SK-N-SH treated with all-trans-retinoic acid at 6 μM for 48 hours (cell line): ENCODE results near the gene BMP8A.
"Not testable (repeated sequence)": the region's sequence is repeated elsewhere in the genome, so short reads cannot be mapped to it uniquely, and the experiment has no call there.

Source experiments
- ATAC-seq: fragments of 200-7000 bp; cut with Tn5 transposase; 3 replicates; pipeline ENCODE4 v1.9.1; 2020; ENCODE audit warnings: mild to moderate bottlenecking, moderate library complexity
- ARNTL ChIP-seq: fragments of 450-650 bp; formaldehyde crosslinking; IDR thresholded peaks from 2 replicates; pipeline ENCODE4 v1.5.0; 2020; ENCODE audit warnings: low read depth, mild to moderate bottlenecking, moderate library complexity, borderline replicate concordance
- BACH2 ChIP-seq: fragments of 250-450 bp; sonication (Bioruptor Pico); IDR thresholded peaks from 2 replicates; pipeline ENCODE4 v1.9.0; 2021; ENCODE audit warnings: mild to moderate bottlenecking, borderline replicate concordance
- CREB5 ChIP-seq: fragments of 250-450 bp; sonication (Bioruptor Pico); IDR thresholded peaks from 2 replicates; pipeline ENCODE4 v1.5.1; 2020; ENCODE audit warnings: low read depth, mild to moderate bottlenecking, moderate library complexity
- CSDC2 ChIP-seq: fragments of 250-450 bp; sonication (Bioruptor Pico); IDR thresholded peaks from 2 replicates; pipeline ENCODE4 v1.5.0; 2020; ENCODE audit warnings: mild to moderate bottlenecking, moderate library complexity
- ESRRG ChIP-seq: fragments of 250-450 bp; sonication (Bioruptor Pico); IDR thresholded peaks from 2 replicates; pipeline ENCODE4 v1.6.1; 2021; ENCODE audit warnings: mild to moderate bottlenecking
- GLIS3 ChIP-seq: fragments of 250-450 bp; sonication (Bioruptor Pico); IDR thresholded peaks from 2 replicates; pipeline ENCODE4 v1.5.0; 2020; ENCODE audit warnings: mild to moderate bottlenecking, moderate library complexity
- ISL1 ChIP-seq: fragments of 250-450 bp; sonication (Bioruptor Pico); IDR thresholded peaks from 2 replicates; pipeline ENCODE4 v2.1.2; 2022; ENCODE audit warnings: mild to moderate bottlenecking, moderate library complexity
- PATZ1 ChIP-seq: fragments of 250-450 bp; sonication (Bioruptor Pico); IDR thresholded peaks from 2 replicates; pipeline ENCODE4 v1.8.0; 2020; ENCODE audit warnings: mild to moderate bottlenecking, moderate library complexity, borderline replicate concordance
- PPARA ChIP-seq: fragments of 250-450 bp; sonication (Bioruptor Pico); IDR thresholded peaks from 2 replicates; pipeline ENCODE4 v1.5.0; 2020; ENCODE audit warnings: mild to moderate bottlenecking, borderline replicate concordance
- RARB ChIP-seq: fragments of 250-450 bp; sonication (Bioruptor Pico); IDR thresholded peaks from 2 replicates; pipeline ENCODE4 v1.8.0; 2021; ENCODE audit warnings: mild to moderate bottlenecking, moderate library complexity
- SNAI2 ChIP-seq: fragments of 250-450 bp; sonication (Bioruptor Pico); IDR thresholded peaks from 2 replicates; pipeline ENCODE4 v1.5.0; 2020; ENCODE audit warnings: mild to moderate bottlenecking, moderate library complexity
- TCF4 ChIP-seq: fragments of 250-450 bp; sonication (Bioruptor Pico); IDR thresholded peaks from 2 replicates; pipeline ENCODE4 v1.8.0; 2021; ENCODE audit warnings: mild to moderate bottlenecking, moderate library complexity, borderline replicate concordance
- TOX ChIP-seq: fragments of 250-450 bp; sonication (Bioruptor Pico); IDR thresholded peaks from 2 replicates; pipeline ENCODE4 v1.8.0; 2021; ENCODE audit warnings: mild to moderate bottlenecking, moderate library complexity, borderline replicate concordance
- ZFP3 ChIP-seq: fragments of 250-450 bp; sonication (Bioruptor Pico); IDR thresholded peaks from 2 replicates; pipeline ENCODE4 v1.5.0; 2020; ENCODE audit warnings: mild to moderate bottlenecking, moderate library complexity
- ZFP30 ChIP-seq: fragments of 450-650 bp; formaldehyde crosslinking; IDR thresholded peaks from 2 replicates; pipeline ENCODE4 v1.5.0; 2022; ENCODE audit warnings: mild to moderate bottlenecking, moderate library complexity
- ZNF565 ChIP-seq: fragments of 450-650 bp; formaldehyde crosslinking; conservative IDR thresholded peaks from 2 replicates; pipeline ENCODE4 v1.5.0; 2020; ENCODE audit warnings: low read depth, mild to moderate bottlenecking, moderate library complexity
- TF ChIP-seq, protein P1 (sequence below): fragments of 250-450 bp; sonication (Bioruptor Pico); IDR thresholded peaks from 2 replicates; pipeline ENCODE4 v1.5.1; 2021; ENCODE audit warnings: mild to moderate bottlenecking, moderate library complexity
- TF ChIP-seq, protein P2 (sequence below): fragments of 250-450 bp; sonication (Bioruptor Pico); IDR thresholded peaks from 2 replicates; pipeline ENCODE4 v1.5.0; 2020; ENCODE audit warnings: mild to moderate bottlenecking, moderate library complexity
- TF ChIP-seq, protein P3 (sequence below): fragments of 250-450 bp; sonication (Bioruptor Pico); IDR thresholded peaks from 2 replicates; pipeline ENCODE4 v1.8.0; 2021; ENCODE audit warnings: low read depth, mild to moderate bottlenecking, moderate library complexity, borderline replicate concordance

BMP8A gene

GRCh38 chr1:39494671-39495410 lies 3.4 kb downstream of the BMP8A start:
- TF ChIP-seq ZFP30 (CRISPR knock-in tag) (no peak), RARB (CRISPR knock-in tag) (no peak), ESRRG (CRISPR knock-in tag) (no peak), ZFP3 (CRISPR knock-in tag) (no peak), TOX (CRISPR knock-in tag) (no peak), ISL1 (CRISPR knock-in tag) (no peak), ARNTL (CRISPR knock-in tag) (no peak), CSDC2 (no peak), GLIS3 (no peak), PATZ1 (CRISPR knock-in tag) (no peak), CREB5 (no peak), TCF4 (CRISPR knock-in tag) (no peak), SNAI2 (CRISPR knock-in tag) (no peak), BACH2 (no peak), ZNF565 (CRISPR knock-in tag) (no peak), PPARA (CRISPR knock-in tag) (no peak)
- TF ChIP-seq, protein P1, sequence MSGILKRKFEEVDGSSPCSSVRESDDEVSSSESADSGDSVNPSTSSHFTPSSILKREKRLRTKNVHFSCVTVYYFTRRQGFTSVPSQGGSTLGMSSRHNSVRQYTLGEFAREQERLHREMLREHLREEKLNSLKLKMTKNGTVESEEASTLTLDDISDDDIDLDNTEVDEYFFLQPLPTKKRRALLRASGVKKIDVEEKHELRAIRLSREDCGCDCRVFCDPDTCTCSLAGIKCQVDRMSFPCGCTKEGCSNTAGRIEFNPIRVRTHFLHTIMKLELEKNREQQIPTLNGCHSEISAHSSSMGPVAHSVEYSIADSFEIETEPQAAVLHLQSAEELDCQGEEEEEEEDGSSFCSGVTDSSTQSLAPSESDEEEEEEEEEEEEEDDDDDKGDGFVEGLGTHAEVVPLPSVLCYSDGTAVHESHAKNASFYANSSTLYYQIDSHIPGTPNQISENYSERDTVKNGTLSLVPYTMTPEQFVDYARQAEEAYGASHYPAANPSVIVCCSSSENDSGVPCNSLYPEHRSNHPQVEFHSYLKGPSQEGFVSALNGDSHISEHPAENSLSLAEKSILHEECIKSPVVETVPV (CRISPR knock-in tag) = no peak
- TF ChIP-seq, protein P2, sequence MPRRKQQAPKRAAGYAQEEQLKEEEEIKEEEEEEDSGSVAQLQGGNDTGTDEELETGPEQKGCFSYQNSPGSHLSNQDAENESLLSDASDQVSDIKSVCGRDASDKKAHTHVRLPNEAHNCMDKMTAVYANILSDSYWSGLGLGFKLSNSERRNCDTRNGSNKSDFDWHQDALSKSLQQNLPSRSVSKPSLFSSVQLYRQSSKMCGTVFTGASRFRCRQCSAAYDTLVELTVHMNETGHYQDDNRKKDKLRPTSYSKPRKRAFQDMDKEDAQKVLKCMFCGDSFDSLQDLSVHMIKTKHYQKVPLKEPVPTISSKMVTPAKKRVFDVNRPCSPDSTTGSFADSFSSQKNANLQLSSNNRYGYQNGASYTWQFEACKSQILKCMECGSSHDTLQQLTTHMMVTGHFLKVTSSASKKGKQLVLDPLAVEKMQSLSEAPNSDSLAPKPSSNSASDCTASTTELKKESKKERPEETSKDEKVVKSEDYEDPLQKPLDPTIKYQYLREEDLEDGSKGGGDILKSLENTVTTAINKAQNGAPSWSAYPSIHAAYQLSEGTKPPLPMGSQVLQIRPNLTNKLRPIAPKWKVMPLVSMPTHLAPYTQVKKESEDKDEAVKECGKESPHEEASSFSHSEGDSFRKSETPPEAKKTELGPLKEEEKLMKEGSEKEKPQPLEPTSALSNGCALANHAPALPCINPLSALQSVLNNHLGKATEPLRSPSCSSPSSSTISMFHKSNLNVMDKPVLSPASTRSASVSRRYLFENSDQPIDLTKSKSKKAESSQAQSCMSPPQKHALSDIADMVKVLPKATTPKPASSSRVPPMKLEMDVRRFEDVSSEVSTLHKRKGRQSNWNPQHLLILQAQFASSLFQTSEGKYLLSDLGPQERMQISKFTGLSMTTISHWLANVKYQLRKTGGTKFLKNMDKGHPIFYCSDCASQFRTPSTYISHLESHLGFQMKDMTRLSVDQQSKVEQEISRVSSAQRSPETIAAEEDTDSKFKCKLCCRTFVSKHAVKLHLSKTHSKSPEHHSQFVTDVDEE (CRISPR knock-in tag) = no peak
- TF ChIP-seq, protein P3, sequence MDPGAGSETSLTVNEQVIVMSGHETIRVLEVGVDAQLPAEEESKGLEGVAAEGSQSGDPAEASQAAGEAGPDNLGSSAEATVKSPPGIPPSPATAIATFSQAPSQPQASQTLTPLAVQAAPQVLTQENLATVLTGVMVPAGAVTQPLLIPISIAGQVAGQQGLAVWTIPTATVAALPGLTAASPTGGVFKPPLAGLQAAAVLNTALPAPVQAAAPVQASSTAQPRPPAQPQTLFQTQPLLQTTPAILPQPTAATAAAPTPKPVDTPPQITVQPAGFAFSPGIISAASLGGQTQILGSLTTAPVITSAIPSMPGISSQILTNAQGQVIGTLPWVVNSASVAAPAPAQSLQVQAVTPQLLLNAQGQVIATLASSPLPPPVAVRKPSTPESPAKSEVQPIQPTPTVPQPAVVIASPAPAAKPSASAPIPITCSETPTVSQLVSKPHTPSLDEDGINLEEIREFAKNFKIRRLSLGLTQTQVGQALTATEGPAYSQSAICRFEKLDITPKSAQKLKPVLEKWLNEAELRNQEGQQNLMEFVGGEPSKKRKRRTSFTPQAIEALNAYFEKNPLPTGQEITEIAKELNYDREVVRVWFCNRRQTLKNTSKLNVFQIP = no peak
- no peak for ATAC-seq

GRCh38 chr1:39496520-39496919 lies 5.1 kb downstream of the BMP8A start:
- ATAC-seq = not testable (repeated sequence)

DNA sequence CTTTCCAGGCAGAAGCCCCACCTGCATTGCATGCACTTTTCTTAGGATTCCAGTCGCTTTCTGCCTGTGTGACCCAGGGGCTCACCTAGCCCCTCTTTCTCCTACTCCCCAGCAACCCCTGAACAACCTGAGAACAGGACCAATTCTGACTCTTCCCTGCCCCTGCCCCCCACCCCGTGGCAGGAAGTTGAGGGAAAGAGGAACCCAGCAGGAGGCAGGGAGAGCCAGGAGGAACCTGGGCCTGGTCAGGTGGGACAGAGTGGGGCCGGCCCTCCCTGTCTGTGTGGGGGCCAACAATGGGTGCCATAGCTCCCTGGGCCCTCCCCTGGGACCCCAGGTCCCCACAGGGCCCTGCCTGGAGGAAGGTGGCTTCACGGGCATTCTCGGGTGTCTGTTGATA lies 6.1 kb downstream of the BMP8A start:
- no peak for TF ChIP-seq BACH2
- no peak for ATAC-seq

- ATAC-seq = not testable (repeated sequence)
Measured at GRCh38 chr1:39498096-39498710, 6.8 kb downstream of the BMP8A start.

- not testable (repeated sequence) for ATAC-seq
Measured at GRCh38 chr1:39498821-39499220, 7.4 kb downstream of the BMP8A start.
